SK-N-MC (cell line): ENCODE data around the gene COMMD7.

Experiments
- EZH2 ChIP-seq: fragments of 200-600 bp; sonication (generic); IDR thresholded peaks from one replicate; pipeline ENCODE4 v1.6.1; 2017; ENCODE audit warnings: antibody characterized with exemption
- FOXP2 ChIP-seq: optimal IDR thresholded peaks from 2 replicates; pipeline ENCODE3; 2011; ENCODE audit warnings: mild to moderate bottlenecking, moderate library complexity; ENCODE audit not compliant: insufficient read depth; ENCODE audit errors: extremely low read length, control extremely low read depth
- POLR2AphosphoS5 ChIP-seq: IDR thresholded peaks from 2 replicates; pipeline ENCODE4 v1.6.1; 2012; ENCODE audit warnings: mild to moderate bottlenecking, low read depth, low read length, borderline replicate concordance

DNA sequence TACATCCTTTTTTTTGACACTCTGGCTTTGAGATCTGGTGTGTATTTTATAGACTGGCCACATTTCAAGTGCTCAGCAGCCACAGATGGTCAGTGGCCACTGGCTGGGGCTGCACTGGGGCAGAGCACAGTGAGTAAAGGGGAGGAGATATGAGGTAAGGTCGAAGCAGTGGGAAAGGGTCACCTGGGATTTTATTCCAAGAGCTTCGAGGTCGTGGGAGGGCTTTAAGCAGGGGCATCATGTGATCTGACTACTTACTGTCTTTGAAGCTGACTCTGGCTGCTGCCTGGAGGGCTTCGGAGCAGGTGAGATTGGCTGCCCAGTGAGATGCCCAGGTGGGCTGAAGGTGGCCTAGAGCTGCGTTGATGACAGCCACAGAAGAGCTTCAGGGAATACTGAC is 76.2 kb downstream of the COMMD7 start:
- TF ChIP-seq EZH2 (no peak), POLR2AphosphoS5 (no peak), FOXP2 (no peak)
